ENCODE measurements around the gene RBMS3.

GRCh38 chr3:29919571-29919970 is 638.7 kb downstream of the RBMS3 start:
- TF ChIP-seq CTCF (IDR thresholded peaks at IDR 0.05) (no peak), POLR2A (IDR thresholded peaks at IDR 0.05) (no peak)
